ENCODE measurements around the gene GTF3C4.

GTF3C4 gene

GRCh38 chr9:132641216-132641615, 29.0 kb upstream of the GTF3C4 start:
- DNase-seq (ENCODE audit: low read depth, low spot score): no peak
- no peak overlapping the region for H3K4me3 ChIP-seq
- H3K36me3 ChIP-seq (ENCODE audit: insufficient read depth, low read length): peaks cover 90% of the 10 kb centered on the region
- no peaks in the 10 kb centered on the region for H3K9me3 ChIP-seq (ENCODE audit: low read depth, low read length)
- TF ChIP-seq EZH2 (IDR thresholded peaks at IDR 0.05) (no peak), POLR2AphosphoS5 (IDR thresholded peaks at IDR 0.05; ENCODE audit: borderline replicate concordance, low read depth, low read length) (no peak), FOXP2 (optimal IDR thresholded peaks at IDR 0.05; ENCODE audit: control extremely low read depth, extremely low read length, insufficient read depth) (no peak)
- no peak overlapping the region for H3K9ac ChIP-seq (ENCODE audit: insufficient read length)
- H3K27ac ChIP-seq: no peak overlapping the region

GRCh38 chr9:132644251-132644650, 26.0 kb upstream of the GTF3C4 start:
- Histone ChIP-seq H3K9me3 (ENCODE audit: low read depth, low read length) (no peaks in the 10 kb centered on the region), H3K27ac (no peak overlapping the region), H3K36me3 (ENCODE audit: insufficient read depth, low read length) (peaks cover 92% of the 10 kb centered on the region), H3K9ac (ENCODE audit: insufficient read length) (no peak overlapping the region), H3K4me3 (no peak overlapping the region)
- DNase-seq (ENCODE audit: low read depth, low spot score): no peak
- no peak for TF ChIP-seq FOXP2 (optimal IDR thresholded peaks at IDR 0.05; ENCODE audit: control extremely low read depth, extremely low read length, insufficient read depth)
- no peak for TF ChIP-seq POLR2AphosphoS5 (IDR thresholded peaks at IDR 0.05; ENCODE audit: borderline replicate concordance, low read depth, low read length)
- TF ChIP-seq EZH2 (IDR thresholded peaks at IDR 0.05): no peak

GRCh38 chr9:132645306-132645705, 25.0 kb upstream of the GTF3C4 start:
- Histone ChIP-seq H3K4me3 (no peak overlapping the region), H3K9ac (ENCODE audit: insufficient read length) (no peak overlapping the region), H3K36me3 (ENCODE audit: insufficient read depth, low read length) (peaks cover 97% of the 10 kb centered on the region), H3K27ac (no peak overlapping the region), H3K9me3 (ENCODE audit: low read depth, low read length) (no peaks in the 10 kb centered on the region)
- TF ChIP-seq POLR2AphosphoS5 (IDR thresholded peaks at IDR 0.05; ENCODE audit: borderline replicate concordance, low read depth, low read length): no peak
- no peak for TF ChIP-seq FOXP2 (optimal IDR thresholded peaks at IDR 0.05; ENCODE audit: control extremely low read depth, extremely low read length, insufficient read depth)
- no peak for TF ChIP-seq EZH2 (IDR thresholded peaks at IDR 0.05)
- DNase-seq (ENCODE audit: low read depth, low spot score): no peak

GRCh38 chr9:132645711-132646110, 24.6 kb upstream of the GTF3C4 start:
- no peak overlapping the region for H3K9ac ChIP-seq (ENCODE audit: insufficient read length)
- no peak for DNase-seq (ENCODE audit: low read depth, low spot score)
- H3K9me3 ChIP-seq (ENCODE audit: low read depth, low read length): no peaks in the 10 kb centered on the region
- TF ChIP-seq EZH2 (IDR thresholded peaks at IDR 0.05): no peak
- H3K4me3 ChIP-seq: no peak overlapping the region
- H3K36me3 ChIP-seq (ENCODE audit: insufficient read depth, low read length): peaks cover 98% of the 10 kb centered on the region
- H3K27ac ChIP-seq: no peak overlapping the region

- H3K36me3 ChIP-seq (ENCODE audit: insufficient read depth, low read length): peaks cover 98% of the 10 kb centered on the region
- H3K9ac ChIP-seq (ENCODE audit: insufficient read length): no peak overlapping the region
- H3K9me3 ChIP-seq (ENCODE audit: low read depth, low read length): no peaks in the 10 kb centered on the region
- no peak overlapping the region for H3K27ac ChIP-seq
- TF ChIP-seq FOXP2 (optimal IDR thresholded peaks at IDR 0.05; ENCODE audit: control extremely low read depth, extremely low read length, insufficient read depth) (no peak), EZH2 (IDR thresholded peaks at IDR 0.05) (no peak), POLR2AphosphoS5 (IDR thresholded peaks at IDR 0.05; ENCODE audit: borderline replicate concordance, low read depth, low read length) (no peak)
- H3K4me3 ChIP-seq: no peak overlapping the region
- no peak for DNase-seq (ENCODE audit: low read depth, low spot score)
Measured at GRCh38 chr9:132646726-132647125, 23.5 kb upstream of the GTF3C4 start.

GRCh38 chr9:132647355-132647754, 22.9 kb upstream of the GTF3C4 start:
- Histone ChIP-seq H3K9me3 (ENCODE audit: low read depth, low read length) (no peaks in the 10 kb centered on the region), H3K27ac (no peak overlapping the region), H3K9ac (ENCODE audit: insufficient read length) (no peak overlapping the region), H3K36me3 (ENCODE audit: insufficient read depth, low read length) (peaks cover 99% of the 10 kb centered on the region), H3K4me3 (no peak overlapping the region)
- TF ChIP-seq POLR2AphosphoS5 (IDR thresholded peaks at IDR 0.05; ENCODE audit: borderline replicate concordance, low read depth, low read length): no peak
- TF ChIP-seq FOXP2 (optimal IDR thresholded peaks at IDR 0.05; ENCODE audit: control extremely low read depth, extremely low read length, insufficient read depth): no peak
- TF ChIP-seq EZH2 (IDR thresholded peaks at IDR 0.05): no peak
- no peak for DNase-seq (ENCODE audit: low read depth, low spot score)

GRCh38 chr9:132647806-132648205, 22.5 kb upstream of the GTF3C4 start:
- H3K4me3 ChIP-seq: no peak overlapping the region
- H3K9ac ChIP-seq (ENCODE audit: insufficient read length): no peak overlapping the region
- peaks cover 99% of the 10 kb centered on the region for H3K36me3 ChIP-seq (ENCODE audit: insufficient read depth, low read length)
- no peak for TF ChIP-seq POLR2AphosphoS5 (IDR thresholded peaks at IDR 0.05; ENCODE audit: borderline replicate concordance, low read depth, low read length)
- TF ChIP-seq EZH2 (IDR thresholded peaks at IDR 0.05): no peak
- no peak for TF ChIP-seq FOXP2 (optimal IDR thresholded peaks at IDR 0.05; ENCODE audit: control extremely low read depth, extremely low read length, insufficient read depth)
- no peaks in the 10 kb centered on the region for H3K9me3 ChIP-seq (ENCODE audit: low read depth, low read length)
- H3K27ac ChIP-seq: no peak overlapping the region
- no peak for DNase-seq (ENCODE audit: low read depth, low spot score)

- Histone ChIP-seq H3K27ac (no peak overlapping the region), H3K4me3 (no peak overlapping the region), H3K36me3 (ENCODE audit: insufficient read depth, low read length) (peaks cover 97% of the 10 kb centered on the region), H3K9me3 (ENCODE audit: low read depth, low read length) (no peaks in the 10 kb centered on the region), H3K9ac (ENCODE audit: insufficient read length) (no peak overlapping the region)
- TF ChIP-seq POLR2AphosphoS5 (IDR thresholded peaks at IDR 0.05; ENCODE audit: borderline replicate concordance, low read depth, low read length) (no peak), EZH2 (IDR thresholded peaks at IDR 0.05) (no peak), FOXP2 (optimal IDR thresholded peaks at IDR 0.05; ENCODE audit: control extremely low read depth, extremely low read length, insufficient read depth) (no peak)
- DNase-seq (ENCODE audit: low read depth, low spot score): no peak
Measured at GRCh38 chr9:132648283-132648682, 22.0 kb upstream of the GTF3C4 start.

GRCh38 chr9:132648685-132649084, 21.6 kb upstream of the GTF3C4 start:
- DNase-seq (ENCODE audit: low read depth, low spot score): no peak
- H3K9me3 ChIP-seq (ENCODE audit: low read depth, low read length): no peaks in the 10 kb centered on the region
- no peak overlapping the region for H3K27ac ChIP-seq
- no peak overlapping the region for H3K9ac ChIP-seq (ENCODE audit: insufficient read length)
- H3K4me3 ChIP-seq: no peak overlapping the region
- TF ChIP-seq EZH2 (IDR thresholded peaks at IDR 0.05) (no peak), POLR2AphosphoS5 (IDR thresholded peaks at IDR 0.05; ENCODE audit: borderline replicate concordance, low read depth, low read length) (no peak), FOXP2 (optimal IDR thresholded peaks at IDR 0.05; ENCODE audit: control extremely low read depth, extremely low read length, insufficient read depth) (no peak)
- peaks cover 93% of the 10 kb centered on the region for H3K36me3 ChIP-seq (ENCODE audit: insufficient read depth, low read length)

Data from SK-N-MC (cell line).